ENCODE measurements around the gene TEP1. TPM values are rescaled to one million over a fixed set of nuclear protein-coding genes. Genes with fewer than 3 reads are reported as not detected.

Gene TEP1
- total and polyA plus RNA-seq, 2 of the 13 experiments (the other 11 are each of a cell fraction or from before 2014, with no cell fraction given): 11.0 to 12.8 TPM

DNA sequence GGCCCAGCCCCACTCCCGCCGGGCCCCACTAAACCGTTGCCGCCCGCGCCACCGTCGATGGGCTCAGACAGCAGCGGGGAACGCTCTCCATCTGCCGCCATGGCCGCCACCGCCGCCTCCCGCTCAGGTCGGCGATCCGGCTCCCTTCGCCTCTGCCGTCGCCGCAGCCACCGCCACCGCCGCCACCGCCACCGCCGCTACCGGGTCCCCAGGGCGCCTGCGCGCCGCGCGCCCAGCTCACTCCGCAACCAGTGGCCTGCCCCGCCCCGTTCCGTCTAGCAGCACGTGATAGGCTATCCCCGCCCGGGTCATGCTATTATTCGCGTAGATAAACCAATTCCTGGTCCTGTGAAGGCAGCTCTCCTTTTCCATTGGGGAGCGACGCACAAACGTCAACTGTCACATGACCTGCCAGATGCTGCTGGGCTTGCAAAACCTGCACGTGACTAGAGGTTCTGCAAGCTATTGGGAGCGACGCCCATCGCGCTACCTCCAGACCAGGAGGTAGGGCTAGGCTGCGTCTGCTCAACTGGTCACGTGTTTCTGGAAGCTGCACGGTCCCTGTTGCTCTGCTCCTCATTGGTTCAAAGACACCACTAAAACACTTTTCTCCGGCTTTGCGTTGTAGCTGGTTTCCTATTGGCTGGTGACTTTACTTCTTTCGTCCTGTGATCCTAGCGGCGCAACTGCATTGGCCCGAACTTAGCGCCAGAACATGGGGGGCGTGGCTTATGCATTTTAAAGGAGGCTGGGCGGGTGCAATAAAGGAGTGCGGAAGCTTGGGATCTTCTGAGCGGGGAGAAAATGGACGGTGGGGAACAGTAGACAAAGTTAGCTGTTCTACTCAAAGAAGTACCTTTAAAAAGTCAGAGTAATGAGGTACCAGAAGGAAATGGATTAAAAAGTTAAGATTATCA, 48.2 kb upstream of the TEP1 start, which contains the start of gene PIP4P1 (continued):
- TF ChIP-seq, protein P1, sequence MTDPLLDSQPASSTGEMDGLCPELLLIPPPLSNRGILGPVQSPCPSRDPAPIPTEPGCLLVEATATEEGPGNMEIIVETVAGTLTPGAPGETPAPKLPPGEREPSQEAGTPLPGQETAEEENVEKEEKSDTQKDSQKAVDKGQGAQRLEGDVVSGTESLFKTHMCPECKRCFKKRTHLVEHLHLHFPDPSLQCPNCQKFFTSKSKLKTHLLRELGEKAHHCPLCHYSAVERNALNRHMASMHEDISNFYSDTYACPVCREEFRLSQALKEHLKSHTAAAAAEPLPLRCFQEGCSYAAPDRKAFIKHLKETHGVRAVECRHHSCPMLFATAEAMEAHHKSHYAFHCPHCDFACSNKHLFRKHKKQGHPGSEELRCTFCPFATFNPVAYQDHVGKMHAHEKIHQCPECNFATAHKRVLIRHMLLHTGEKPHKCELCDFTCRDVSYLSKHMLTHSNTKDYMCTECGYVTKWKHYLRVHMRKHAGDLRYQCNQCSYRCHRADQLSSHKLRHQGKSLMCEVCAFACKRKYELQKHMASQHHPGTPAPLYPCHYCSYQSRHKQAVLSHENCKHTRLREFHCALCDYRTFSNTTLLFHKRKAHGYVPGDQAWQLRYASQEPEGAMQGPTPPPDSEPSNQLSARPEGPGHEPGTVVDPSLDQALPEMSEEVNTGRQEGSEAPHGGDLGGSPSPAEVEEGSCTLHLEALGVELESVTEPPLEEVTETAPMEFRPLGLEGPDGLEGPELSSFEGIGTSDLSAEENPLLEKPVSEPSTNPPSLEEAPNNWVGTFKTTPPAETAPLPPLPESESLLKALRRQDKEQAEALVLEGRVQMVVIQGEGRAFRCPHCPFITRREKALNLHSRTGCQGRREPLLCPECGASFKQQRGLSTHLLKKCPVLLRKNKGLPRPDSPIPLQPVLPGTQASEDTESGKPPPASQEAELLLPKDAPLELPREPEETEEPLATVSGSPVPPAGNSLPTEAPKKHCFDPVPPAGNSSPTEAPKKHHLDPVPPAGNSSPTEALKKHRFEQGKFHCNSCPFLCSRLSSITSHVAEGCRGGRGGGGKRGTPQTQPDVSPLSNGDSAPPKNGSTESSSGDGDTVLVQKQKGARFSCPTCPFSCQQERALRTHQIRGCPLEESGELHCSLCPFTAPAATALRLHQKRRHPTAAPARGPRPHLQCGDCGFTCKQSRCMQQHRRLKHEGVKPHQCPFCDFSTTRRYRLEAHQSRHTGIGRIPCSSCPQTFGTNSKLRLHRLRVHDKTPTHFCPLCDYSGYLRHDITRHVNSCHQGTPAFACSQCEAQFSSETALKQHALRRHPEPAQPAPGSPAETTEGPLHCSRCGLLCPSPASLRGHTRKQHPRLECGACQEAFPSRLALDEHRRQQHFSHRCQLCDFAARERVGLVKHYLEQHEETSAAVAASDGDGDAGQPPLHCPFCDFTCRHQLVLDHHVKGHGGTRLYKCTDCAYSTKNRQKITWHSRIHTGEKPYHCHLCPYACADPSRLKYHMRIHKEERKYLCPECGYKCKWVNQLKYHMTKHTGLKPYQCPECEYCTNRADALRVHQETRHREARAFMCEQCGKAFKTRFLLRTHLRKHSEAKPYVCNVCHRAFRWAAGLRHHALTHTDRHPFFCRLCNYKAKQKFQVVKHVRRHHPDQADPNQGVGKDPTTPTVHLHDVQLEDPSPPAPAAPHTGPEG (CRISPR knock-in tag; IDR thresholded peaks at IDR 0.05): no peak; the same call in none of the 2 replicates
- TF ChIP-seq ZFY (CRISPR knock-in tag; IDR thresholded peaks at IDR 0.05): peak; percentile 90
- no peak for TF ChIP-seq KLF15 (CRISPR knock-in tag; IDR thresholded peaks at IDR 0.05; ENCODE audit: borderline replicate concordance)
- TF ChIP-seq, protein P2, sequence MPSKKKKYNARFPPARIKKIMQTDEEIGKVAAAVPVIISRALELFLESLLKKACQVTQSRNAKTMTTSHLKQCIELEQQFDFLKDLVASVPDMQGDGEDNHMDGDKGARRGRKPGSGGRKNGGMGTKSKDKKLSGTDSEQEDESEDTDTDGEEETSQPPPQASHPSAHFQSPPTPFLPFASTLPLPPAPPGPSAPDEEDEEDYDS (CRISPR knock-in tag; IDR thresholded peaks at IDR 0.05): peak; percentile 97
- no peak for TF ChIP-seq ZNF7 (CRISPR knock-in tag; IDR thresholded peaks at IDR 0.05)
- TF ChIP-seq, protein P3, sequence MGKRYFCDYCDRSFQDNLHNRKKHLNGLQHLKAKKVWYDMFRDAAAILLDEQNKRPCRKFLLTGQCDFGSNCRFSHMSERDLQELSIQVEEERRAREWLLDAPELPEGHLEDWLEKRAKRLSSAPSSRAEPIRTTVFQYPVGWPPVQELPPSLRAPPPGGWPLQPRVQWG (CRISPR knock-in tag; IDR thresholded peaks at IDR 0.05; ENCODE audit: borderline replicate concordance, low read depth): no peak
- peak; percentile 46; the same call in 1 of the 2 replicates for TF ChIP-seq GZF1 (CRISPR knock-in tag; IDR thresholded peaks at IDR 0.05)
- TF ChIP-seq, protein P4, sequence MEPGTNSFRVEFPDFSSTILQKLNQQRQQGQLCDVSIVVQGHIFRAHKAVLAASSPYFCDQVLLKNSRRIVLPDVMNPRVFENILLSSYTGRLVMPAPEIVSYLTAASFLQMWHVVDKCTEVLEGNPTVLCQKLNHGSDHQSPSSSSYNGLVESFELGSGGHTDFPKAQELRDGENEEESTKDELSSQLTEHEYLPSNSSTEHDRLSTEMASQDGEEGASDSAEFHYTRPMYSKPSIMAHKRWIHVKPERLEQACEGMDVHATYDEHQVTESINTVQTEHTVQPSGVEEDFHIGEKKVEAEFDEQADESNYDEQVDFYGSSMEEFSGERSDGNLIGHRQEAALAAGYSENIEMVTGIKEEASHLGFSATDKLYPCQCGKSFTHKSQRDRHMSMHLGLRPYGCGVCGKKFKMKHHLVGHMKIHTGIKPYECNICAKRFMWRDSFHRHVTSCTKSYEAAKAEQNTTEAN (CRISPR knock-in tag; conservative IDR thresholded peaks at IDR 0.05): peak; percentile 93
- peak; percentile 86 for TF ChIP-seq ZFP1 (CRISPR knock-in tag; IDR thresholded peaks at IDR 0.05)
- TF ChIP-seq HNF4G (IDR thresholded peaks at IDR 0.05; ENCODE audit: borderline replicate concordance, low read depth, low read length): peak; percentile 8; the same call in 1 of the 2 replicates
- TF ChIP-seq HNF4G (CRISPR knock-in tag; IDR thresholded peaks at IDR 0.05; ENCODE audit: borderline replicate concordance, low read depth): no peak
- TF ChIP-seq, protein P5, sequence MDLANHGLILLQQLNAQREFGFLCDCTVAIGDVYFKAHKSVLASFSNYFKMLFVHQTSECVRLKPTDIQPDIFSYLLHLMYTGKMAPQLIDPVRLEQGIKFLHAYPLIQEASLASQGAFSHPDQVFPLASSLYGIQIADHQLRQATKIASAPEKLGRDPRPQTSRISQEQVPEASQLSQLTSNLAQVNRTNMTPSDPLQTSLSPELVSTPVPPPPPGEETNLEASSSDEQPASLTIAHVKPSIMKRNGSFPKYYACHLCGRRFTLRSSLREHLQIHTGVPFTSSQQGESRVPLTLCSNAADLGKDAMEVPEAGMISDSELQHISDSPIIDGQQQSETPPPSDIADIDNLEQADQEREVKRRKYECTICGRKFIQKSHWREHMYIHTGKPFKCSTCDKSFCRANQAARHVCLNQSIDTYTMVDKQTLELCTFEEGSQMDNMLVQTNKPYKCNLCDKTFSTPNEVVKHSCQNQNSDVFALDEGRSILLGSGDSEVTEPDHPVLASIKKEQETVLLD (CRISPR knock-in tag; IDR thresholded peaks at IDR 0.05; ENCODE audit: low read depth): peak; percentile 57
- TF ChIP-seq, protein P6, sequence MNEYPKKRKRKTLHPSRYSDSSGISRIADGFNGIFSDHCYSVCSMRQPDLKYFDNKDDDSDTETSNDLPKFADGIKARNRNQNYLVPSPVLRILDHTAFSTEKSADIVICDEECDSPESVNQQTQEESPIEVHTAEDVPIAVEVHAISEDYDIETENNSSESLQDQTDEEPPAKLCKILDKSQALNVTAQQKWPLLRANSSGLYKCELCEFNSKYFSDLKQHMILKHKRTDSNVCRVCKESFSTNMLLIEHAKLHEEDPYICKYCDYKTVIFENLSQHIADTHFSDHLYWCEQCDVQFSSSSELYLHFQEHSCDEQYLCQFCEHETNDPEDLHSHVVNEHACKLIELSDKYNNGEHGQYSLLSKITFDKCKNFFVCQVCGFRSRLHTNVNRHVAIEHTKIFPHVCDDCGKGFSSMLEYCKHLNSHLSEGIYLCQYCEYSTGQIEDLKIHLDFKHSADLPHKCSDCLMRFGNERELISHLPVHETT (CRISPR knock-in tag; conservative IDR thresholded peaks at IDR 0.05): 0 out of 2 replicates have a peak, but pooled peaks have one; percentile 55
- TF ChIP-seq ADNP (CRISPR knock-in tag; IDR thresholded peaks at IDR 0.05): no peak
- peak; percentile 92; the same call in 1 of the 2 replicates for TF ChIP-seq SMAD1 (CRISPR knock-in tag; IDR thresholded peaks at IDR 0.05; ENCODE audit: borderline replicate concordance, low read depth)
